HG03558 (cell line): ENCODE results near the gene PPP2R2C.
A peak's percentile ranks its signal among the peaks of the same experiment; 100 is the strongest.

Experiments used
- ATAC-seq: cut with Tn5 transposase; IDR thresholded peaks from one replicate; pipeline ENCODE4 v1.9.1; 2021; ENCODE audit warnings: moderate number of reproducible peaks; ENCODE audit not compliant: unreplicated experiment; ENCODE audit errors: extremely low read depth

PPP2R2C gene

DNA sequence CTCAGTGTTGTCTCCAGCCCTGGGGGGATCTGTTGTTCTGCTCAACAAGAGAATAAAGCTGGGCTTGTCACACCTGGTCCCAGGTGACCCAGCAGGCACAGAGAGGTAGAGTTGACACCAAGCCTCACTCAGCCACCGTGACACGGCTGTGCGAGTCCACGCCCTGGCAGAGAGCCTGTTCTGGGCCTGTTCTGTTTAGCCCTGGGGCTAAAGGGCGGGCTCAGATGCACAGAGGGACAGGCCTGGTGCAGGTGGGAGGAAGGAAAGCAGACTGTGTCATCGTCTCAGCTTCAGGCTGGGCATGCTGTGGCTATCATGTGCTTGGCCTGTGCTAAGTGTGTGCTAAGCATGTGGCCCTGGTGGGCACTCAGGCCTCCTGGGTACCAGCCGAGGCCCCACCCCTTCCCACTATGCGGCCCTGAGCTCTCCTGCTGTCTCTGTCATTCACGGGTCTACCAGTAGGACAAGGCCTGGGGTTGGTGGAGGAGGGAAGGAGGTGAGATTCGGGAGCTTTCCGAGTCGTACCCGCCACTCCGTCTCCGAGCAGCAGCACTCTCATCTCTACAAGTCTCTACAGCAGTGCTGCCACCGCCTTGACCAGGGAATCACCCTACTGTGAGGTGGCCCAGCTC is 191.9 kb downstream of the PPP2R2C start:
- ATAC-seq, result no peak

DNA sequence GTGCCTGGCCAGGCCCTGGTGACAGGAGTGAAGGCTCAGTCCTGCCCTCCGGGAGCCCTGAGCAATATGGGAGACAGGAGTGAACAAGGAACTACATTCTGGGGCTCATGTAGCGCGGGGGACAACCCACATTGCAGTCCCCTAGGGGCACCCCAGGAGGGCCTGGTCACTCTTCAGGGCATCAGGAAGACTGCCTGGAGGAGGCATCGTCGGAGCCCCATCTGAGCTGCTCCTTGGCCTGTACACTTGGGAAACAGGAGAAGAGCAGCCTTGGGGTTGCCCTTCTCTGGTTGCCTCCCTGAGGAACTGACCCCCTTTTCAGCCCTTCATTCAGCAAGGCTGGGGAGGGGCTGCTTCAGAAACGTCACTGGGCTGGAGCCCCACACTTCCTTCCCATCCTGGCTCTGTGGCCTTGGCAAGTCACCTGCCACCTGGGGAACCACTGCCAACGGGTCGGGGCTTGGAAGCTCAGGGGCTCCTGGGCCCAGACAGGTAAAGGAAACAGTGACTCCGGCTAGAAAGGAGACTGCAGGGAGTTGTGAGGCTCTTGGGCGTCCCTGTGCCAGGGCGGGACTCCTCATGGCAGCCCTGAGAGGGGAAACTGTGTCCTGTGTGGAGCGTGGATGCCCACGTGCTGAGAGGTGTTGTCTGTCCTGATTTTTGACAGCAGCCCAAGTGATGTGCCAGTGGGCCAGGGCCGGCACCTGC is 192.7 kb downstream of the PPP2R2C start:
- ATAC-seq, result no peak

DNA sequence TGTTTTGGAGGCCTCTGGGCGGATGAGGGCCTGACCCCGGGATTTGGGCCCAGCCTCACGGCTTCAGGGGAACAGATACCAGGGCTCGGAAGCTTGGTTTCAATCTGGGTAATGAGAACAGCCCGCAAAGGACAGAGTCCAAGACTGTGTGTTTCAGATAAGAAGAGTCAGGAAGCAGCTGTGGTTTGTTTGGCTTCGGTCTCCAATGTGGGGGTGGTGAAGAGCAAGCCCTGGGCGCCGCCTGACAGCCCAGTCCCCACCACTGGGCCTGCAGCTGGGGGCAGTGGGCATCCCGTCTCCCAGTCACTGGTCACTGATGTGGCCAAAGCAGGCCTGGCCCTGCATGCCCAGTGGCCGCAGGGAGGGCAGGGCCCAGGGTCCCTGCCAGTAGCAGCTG is 193.6 kb downstream of the PPP2R2C start:
- ATAC-seq, result peak; percentile 86

DNA sequence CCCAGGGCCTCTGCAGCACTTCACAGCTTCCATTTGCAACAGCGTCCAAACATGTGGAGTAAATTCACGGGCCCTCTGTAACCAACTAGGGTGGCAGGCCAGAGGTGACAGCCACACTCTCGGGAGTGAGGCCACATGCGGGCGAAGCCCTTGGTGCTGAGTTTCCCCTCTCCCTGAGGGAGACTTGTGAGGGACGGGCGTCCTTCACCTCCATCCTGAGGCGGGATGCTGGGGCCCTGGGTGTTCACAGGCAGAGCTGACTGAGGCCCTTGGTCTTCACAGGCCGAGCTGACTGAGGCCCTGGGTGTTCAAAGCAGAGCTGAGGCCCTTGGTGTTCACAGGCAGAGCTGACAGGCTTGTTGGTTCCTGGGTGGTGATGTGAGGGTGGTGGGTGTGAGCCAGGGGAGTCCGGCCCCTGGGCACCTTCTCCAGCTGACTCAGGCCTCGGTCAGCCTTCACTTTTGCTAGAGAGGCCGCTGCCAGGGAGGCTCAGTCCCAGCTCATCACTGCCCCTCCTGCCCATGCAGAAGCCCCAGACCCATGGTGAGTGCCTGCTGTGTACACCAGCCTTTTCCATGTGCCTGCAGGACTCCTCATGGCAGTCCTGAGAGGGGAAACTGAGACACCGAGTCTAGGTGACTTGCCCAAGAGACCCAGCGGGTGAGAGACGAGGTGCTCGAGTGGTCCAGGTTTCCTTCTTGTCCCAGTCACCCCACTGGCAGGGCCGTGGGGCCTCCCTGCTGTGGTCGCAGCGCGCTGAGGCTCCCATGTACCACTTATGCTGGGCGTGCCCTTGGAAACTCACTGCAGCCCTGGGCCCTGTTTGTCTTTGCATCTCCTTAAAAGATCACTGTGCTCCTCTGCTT is 194.2 kb downstream of the PPP2R2C start:
- no peak for ATAC-seq

DNA sequence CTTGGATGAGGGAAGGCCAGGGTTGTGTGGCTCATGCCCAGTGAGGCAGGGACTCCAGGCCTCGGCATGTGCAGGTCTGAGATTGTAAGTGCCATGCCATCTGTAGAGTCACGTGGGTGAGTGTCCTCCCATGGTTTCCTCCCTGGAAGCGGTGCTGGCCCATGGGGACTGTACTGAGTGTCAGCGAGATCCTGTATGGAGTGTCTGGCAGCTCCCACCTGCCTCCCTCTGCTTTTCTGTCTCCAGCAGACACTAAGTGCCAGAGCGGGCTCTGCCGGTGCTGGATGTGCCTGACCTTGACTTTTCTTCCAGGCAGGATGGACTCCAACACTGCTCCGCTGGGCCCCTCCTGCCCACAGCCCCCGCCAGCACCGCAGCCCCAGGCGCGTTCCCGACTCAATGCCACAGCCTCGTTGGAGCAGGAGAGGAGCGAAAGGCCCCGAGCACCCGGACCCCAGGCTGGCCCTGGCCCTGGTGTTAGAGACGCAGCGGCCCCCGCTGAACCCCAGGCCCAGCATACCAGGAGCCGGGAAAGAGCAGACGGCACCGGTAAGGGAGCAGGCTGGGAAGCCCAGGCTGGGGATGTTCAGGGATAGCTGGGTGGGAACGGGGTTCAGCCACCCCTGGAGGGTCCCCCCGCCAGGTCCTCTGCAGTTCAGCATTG is 195.1 kb downstream of the PPP2R2C start:
- ATAC-seq, result no peak

DNA sequence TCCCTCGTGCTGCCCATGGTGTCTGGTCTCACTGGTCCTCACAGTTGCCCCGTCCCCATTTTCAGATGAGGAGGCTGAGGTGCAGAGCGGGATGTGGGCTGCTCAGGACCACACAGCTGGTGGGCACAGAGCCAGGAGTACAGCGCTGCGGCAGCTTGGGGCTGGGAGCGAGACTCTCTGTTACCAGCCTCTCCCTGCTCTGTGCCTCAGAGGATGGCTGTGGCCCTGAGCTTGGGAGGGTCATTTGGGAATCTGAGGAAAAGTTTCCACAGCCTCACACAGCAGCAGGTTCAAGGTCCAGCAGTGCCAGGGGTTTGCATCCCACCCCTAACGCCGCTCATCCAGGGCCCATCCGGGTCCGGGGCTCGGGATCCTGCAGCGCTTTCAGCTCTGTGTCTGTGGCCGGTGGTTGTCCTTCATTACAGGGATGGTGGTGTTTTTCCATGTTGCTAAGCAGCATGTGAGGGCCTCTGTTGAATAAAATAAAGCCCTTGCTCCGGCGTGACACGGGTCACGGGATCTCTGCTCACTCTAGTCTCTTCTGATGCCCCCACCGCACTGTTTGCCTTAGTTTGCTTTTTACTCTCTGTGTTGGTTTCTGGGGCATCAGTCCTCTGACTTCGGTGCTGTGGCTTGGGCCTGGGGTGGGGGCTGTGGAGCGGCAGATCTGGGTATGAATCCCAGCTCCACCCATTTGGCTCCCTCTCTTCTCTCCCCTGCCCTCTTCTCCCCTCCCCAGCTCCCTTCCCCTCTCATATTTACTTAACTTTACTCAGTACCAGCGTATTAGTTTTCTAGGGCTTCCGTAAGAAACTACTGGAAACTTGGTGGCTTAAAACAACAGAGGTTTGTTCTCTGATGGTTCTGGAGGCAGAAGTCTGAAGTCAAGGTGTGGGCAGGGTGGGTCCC is 196.3 kb downstream of the PPP2R2C start:
- no peak for ATAC-seq

DNA sequence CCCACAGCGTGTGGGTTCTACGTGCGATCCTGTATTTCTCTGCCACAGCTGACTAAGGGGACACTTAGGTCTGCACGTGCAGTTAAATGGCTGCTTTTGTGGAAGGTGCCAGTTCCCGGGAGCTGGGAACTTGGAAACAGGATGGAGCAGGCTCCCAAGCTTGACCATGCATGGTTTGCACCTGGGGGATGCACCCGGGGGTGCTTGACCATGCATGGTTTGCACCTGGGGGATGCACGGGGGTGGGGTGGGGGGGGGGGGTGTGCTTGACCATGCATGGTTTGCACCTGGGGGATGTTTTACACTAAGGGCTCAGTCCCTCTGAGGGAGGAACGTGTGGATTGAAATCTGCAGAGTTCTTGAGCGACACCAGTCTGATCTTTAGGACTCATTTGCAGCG is 197.1 kb downstream of the PPP2R2C start:
- no peak for ATAC-seq

DNA sequence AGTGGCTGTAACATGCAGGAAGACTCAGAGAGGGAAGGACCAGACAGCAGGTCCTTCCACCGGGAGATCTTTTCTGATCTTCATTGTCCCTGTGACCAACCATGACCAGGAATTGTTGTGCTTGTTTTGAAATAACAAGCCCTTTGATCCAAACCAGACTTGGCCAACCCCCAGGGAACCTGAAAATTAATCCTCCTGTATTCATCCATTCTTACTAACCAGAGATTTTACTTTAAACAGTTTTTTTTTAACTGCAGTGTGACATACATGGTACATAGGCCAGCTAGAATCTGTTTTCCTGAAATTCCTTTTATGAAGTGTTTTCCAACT is 198.8 kb downstream of the PPP2R2C start:
- no peak for ATAC-seq

DNA sequence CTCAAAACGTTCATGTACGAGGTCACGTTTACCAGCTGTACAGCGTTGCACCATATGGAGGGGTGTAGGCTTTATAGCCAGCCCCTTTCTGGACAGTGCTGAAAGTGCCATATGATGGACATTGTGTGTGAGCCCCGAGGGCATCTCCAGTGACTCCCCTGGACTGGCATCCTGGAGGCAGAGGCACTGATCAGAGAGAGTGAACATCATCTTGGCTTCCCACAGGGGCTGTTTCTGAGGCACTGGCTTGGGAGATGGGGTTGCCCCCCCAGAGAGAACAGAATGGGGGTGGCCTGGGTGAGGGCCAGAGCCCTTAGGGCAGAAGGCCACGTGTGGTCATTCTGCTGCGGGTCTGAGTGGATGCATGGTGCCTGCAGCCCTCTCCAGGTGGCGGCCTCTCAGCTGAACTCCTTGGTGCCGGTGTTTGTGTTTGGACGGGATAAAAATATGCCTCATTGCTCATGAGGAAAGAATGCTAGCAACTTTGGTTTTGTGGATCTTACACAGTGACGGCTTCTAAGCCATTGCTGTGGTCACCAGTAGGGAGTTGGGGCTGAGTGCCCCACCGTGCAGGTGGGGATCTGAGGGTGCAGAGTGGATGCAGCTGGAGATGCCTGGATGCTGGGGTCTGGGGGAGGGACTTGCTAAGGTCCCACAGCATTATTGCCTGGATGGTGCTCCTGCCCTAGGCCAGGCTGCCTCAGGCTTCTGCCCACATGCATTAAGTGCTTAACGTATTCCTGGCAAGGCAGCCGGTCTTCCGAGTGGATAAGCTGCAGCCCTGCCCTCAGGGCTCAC is 199.4 kb downstream of the PPP2R2C start:
- ATAC-seq, result no peak

DNA sequence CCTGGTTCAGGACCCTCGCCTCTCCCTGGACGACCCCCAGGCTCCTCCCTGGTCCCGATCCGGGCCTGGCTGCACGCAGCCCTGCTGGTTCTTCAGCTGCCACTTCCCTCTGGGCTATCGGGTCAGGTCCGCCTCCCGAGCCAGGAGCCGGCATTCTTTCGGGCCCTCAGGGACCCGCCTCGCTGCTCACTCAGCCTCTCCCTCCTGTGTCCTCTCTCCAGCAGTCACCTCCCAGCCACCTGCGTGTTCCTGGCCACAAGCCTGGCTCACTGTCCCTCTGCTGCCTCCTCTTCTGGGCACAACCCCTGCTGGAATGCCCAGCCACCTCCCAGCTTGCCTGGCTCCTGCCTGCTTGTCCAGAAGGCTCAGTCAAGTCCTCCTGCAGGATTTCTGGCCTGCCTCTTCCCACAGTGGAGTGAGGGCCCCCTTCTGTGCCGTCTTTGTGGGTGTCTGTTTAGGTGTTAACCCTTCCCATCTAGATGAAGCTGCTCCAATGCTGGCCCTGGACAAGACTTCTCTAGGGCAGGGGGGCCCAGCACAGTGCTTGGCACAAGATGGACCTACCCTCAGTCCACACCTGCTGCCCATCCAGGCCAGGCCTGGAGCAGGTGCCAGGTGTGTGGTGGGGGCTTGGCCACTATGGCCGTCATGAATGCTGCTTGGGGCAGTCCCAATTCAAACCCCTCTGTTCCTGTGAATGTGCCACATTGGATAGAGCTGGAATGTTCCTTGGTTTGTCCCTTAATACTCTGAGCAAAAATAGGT is 200.5 kb downstream of the PPP2R2C start:
- no peak for ATAC-seq

DNA sequence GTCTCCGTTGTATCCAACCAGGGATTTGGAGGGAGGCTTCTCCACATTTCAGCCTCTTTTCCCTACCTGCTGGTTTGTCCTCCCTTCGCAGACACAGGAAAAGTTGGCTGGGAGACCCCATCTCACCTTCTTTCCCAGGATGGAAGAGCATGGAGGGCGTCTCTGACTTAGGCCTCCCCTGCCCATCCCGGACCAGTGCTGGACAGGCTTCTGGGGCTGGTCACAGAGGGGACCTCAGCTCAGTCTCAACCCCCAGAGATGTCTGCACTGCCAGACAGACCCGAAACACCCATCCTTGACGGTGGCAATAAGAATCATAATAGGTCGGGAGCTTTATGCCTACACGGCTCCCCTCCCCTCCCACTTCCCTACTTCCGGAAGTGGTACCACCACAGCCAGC is 201.2 kb downstream of the PPP2R2C start:
- no peak for ATAC-seq

DNA sequence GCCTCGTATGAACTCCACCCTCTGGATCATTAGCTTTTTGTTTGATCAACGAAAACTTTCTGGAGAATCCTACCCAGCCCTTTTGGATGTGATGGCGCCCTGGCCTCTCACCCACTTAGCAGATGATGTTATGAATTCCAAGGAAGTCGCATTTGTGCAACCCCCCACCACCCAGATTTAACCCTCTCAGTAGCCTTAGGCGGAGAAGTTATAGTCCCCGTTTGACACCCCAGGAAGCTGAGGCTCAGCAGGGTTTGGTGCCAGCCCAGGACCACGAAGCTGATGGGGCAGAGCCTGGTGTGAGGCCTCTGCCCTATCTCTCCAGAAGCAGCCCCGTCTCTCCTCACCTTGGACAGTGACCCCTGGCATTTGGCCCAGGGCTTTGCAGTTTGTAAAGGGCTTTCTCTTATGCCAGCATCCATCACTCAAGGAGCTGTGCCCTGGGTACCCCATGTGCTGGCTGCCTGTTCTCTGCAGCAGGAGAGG is 201.7 kb downstream of the PPP2R2C start:
- ATAC-seq, result no peak
